Activated T-cell treated with anti-CD3 and anti-CD28 coated beads for 4 hours (primary cell): ENCODE results near the gene CFL2.
"Not testable (repeated sequence)": the region's sequence is repeated elsewhere in the genome, so short reads cannot be mapped to it uniquely, and the experiment has no call there.

Source experiments
- DNase-seq: peaks from one replicate; pipeline ENCODE4 v3.0.0-alpha.2; 2020

The CFL2 gene

GRCh38 chr14:34711169-34711568, 3.2 kb downstream of the CFL2 start:
- DNase-seq, result no peak

GRCh38 chr14:34710744-34711143, 3.6 kb downstream of the CFL2 start:
- no peak for DNase-seq

- no peak for DNase-seq
These were observed 4.4 kb downstream of the CFL2 start for GRCh38 chr14:34710006-34710405.

- DNase-seq, result no peak
These were observed 6.7 kb downstream of the CFL2 start for GRCh38 chr14:34707722-34708121.

GRCh38 chr14:34701808-34702207, 12.6 kb downstream of the CFL2 start:
- no peak for DNase-seq

GRCh38 chr14:34700622-34701130, 13.7 kb downstream of the CFL2 start:
- no peak for DNase-seq

- no peak for DNase-seq
These were observed 14.3 kb downstream of the CFL2 start for GRCh38 chr14:34699873-34700621.

- not testable (repeated sequence) for DNase-seq
These were observed 20.2 kb downstream of the CFL2 start for GRCh38 chr14:34694216-34694615.

- no peak for DNase-seq
These were observed 21.0 kb downstream of the CFL2 start for GRCh38 chr14:34693228-34693939.

GRCh38 chr14:34692898-34693227, 21.5 kb downstream of the CFL2 start:
- no peak for DNase-seq

GRCh38 chr14:34692348-34692747, 22.0 kb downstream of the CFL2 start:
- DNase-seq, result no peak

GRCh38 chr14:34691206-34691605, 23.2 kb downstream of the CFL2 start:
- no peak for DNase-seq

- no peak for DNase-seq
These were observed 25.8 kb downstream of the CFL2 start for GRCh38 chr14:34688470-34689206.

GRCh38 chr14:34685819-34686428, 28.5 kb downstream of the CFL2 start:
- DNase-seq, result no peak

GRCh38 chr14:34684578-34684977, 29.8 kb downstream of the CFL2 start:
- no peak for DNase-seq

- DNase-seq, result no peak
These were observed 31.5 kb downstream of the CFL2 start for GRCh38 chr14:34682787-34683321.

GRCh38 chr14:34680806-34681479, 33.5 kb downstream of the CFL2 start:
- no peak for DNase-seq

GRCh38 chr14:34678735-34679134, 35.7 kb downstream of the CFL2 start:
- DNase-seq, result no peak

GRCh38 chr14:34678306-34678705, 36.1 kb downstream of the CFL2 start:
- DNase-seq, result no peak

GRCh38 chr14:34676516-34677211, 37.7 kb downstream of the CFL2 start:
- DNase-seq, result no peak

- DNase-seq, result no peak
These were observed 40.7 kb downstream of the CFL2 start for GRCh38 chr14:34673702-34674101.

- no peak for DNase-seq
These were observed 42.7 kb downstream of the CFL2 start for GRCh38 chr14:34671716-34672115.
